Coronary artery (tissue), 2 donors: ENCODE results near the gene LRRC36.

Experiments used
- DNase-seq: peaks from one replicate; pipeline ENCODE4 v3.0.0-alpha.2; 2017; ENCODE audit warnings: low spot score
- H3K27ac ChIP-seq, 2 donors: fragments of 200-600 bp; sonication (generic); one replicate each; pipeline ENCODE4 v1.5.1; 2016 to 2019
- H3K4me3 ChIP-seq: fragments of 200-600 bp; sonication (generic); 2 replicates; pipeline ENCODE4 v1.5.1; 2016; ENCODE audit warnings: mild to moderate bottlenecking, moderate library complexity
- TF ChIP-seq, protein P1 (sequence below): fragments of 200-600 bp; sonication (generic); IDR thresholded peaks from one replicate; pipeline ENCODE4 v1.5.1; 2019; ENCODE audit warnings: antibody characterized with exemption

LRRC36 gene

GRCh38 chr16:67327743-67328142 is 1.1 kb downstream of the LRRC36 start:
- TF ChIP-seq, protein P1, sequence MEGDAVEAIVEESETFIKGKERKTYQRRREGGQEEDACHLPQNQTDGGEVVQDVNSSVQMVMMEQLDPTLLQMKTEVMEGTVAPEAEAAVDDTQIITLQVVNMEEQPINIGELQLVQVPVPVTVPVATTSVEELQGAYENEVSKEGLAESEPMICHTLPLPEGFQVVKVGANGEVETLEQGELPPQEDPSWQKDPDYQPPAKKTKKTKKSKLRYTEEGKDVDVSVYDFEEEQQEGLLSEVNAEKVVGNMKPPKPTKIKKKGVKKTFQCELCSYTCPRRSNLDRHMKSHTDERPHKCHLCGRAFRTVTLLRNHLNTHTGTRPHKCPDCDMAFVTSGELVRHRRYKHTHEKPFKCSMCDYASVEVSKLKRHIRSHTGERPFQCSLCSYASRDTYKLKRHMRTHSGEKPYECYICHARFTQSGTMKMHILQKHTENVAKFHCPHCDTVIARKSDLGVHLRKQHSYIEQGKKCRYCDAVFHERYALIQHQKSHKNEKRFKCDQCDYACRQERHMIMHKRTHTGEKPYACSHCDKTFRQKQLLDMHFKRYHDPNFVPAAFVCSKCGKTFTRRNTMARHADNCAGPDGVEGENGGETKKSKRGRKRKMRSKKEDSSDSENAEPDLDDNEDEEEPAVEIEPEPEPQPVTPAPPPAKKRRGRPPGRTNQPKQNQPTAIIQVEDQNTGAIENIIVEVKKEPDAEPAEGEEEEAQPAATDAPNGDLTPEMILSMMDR = no peak
- DNase-seq = no peak
- Histone ChIP-seq H3K27ac (no peak overlapping the region), H3K4me3 (no peak overlapping the region)

DNA sequence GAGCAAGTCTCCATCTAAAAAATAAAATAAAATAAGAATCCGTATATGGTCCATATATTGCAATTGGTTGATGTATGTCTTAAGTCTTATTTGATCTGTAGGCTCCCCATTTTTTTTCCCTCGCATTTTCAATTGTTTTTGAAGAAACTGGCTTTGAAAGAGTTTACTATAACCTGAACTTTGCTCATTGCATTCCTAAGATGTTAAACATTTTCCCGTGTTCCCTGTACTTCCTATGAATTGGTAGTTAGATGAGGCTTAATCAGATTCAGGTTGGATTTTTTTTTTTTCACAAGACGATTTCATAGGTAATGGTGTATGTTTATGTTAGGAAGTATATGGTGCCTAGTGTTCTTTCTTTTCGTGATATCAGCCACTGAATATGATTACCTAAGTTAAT is 3.3 kb downstream of the LRRC36 start:
- DNase-seq = no peak
- H3K27ac ChIP-seq = no peak overlapping the region
- H3K4me3 ChIP-seq = no peak overlapping the region
- TF ChIP-seq, protein P1 = no peak

- DNase-seq = no peak
- TF ChIP-seq, protein P1 = no peak
- no peak overlapping the region for H3K27ac ChIP-seq
- no peak overlapping the region for H3K4me3 ChIP-seq
Measured at GRCh38 chr16:67333315-67333714, 6.7 kb downstream of the LRRC36 start.

DNA sequence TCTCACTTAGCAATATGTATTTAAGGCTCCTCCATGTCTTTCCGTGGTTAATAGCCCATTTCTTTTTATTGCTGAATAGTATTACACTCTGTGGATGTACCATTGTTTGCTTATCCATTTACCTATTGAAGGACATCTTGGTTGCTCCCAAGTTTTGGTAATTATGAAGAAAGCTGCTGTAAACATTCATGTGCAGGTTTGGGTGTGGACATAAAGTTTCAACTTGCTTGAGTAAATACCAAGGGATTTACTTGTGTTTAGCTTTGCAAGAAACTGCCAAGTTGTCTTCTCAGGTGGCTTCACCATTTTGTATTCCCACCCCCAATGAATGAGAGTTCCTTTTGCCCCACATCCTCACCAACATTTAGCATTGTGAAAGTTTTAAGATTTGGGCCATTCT is 9.5 kb downstream of the LRRC36 start:
- DNase-seq = no peak
- Histone ChIP-seq H3K4me3 (no peak overlapping the region), H3K27ac (no peak overlapping the region)

DNA sequence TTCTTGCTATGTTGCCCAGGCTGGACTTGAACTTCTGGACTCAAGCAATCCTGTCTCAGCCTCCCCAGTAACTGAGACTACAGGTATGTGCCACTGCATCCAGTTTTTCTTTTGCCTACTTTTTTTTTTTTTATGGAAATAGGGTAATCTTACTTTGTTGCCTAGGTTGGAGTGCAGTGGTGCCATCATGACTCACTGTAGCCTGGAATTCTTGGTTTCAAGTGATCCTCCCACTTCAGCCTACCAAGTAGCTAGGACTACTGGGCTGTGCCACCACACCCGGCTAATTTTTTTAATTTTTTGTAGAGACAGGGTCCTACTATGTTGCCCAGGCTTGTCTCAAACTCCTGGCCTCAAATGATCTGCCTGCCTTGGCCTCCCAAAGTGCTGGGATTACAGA is 10.0 kb downstream of the LRRC36 start:
- no peak for DNase-seq
- TF ChIP-seq, protein P1 = no peak
- Histone ChIP-seq H3K4me3 (no peak overlapping the region), H3K27ac (no peak overlapping the region)

More for the DNA sequence above, 9.5 kb downstream of the LRRC36 start:
- TF ChIP-seq, protein P1 = no peak

DNA sequence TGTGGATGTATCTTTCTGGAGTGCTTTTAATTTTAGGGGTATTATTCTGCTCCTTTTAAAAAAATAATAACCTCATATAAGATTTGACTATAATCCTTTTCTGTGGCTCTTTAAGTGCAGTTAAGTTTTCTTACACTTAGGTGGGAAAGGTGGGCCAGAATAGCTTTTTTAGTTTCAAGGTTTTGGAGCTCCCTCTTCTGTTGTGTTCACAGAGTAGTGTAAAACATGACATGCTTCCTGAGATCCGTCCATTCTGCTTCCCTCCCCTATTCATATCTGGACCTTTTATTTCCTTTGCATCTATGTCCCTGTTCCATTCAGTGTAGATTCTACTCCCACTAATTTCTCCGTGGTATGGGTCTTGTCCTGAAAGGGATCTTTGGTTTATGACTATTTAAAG is 12.8 kb downstream of the LRRC36 start:
- H3K27ac ChIP-seq = no peak overlapping the region
- no peak overlapping the region for H3K4me3 ChIP-seq
- no peak for DNase-seq
- TF ChIP-seq, protein P1 = no peak

DNA sequence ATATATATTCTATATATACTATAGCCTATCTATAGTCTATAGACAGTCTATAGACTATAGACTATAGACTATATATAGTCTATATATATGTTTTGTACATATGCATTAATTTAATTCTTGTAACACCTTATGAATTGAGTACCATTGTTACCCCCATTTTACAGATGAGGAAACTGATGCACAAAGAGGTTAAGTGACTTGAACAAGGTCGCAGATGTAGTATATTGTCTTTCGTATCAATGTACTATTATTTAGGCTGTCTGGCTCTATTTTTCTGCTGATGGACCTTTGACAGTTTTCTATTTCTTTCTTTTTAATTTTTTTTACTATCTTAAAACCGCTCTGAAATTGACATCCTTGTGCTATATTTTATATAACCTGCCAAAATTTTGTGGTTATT is 14.6 kb downstream of the LRRC36 start:
- TF ChIP-seq, protein P1 = no peak
- Histone ChIP-seq H3K27ac (no peak overlapping the region), H3K4me3 (no peak overlapping the region)
- DNase-seq = no peak
